GM23338 (cell line): Measurements from ENCODE around the gene SRP68.

Experiments used
- CREB1 ChIP-seq: fragments of 250-450 bp; sonication (Bioruptor Pico); IDR thresholded peaks from 2 replicates; pipeline ENCODE4 v1.5.0; 2020; ENCODE audit warnings: low read depth, mild to moderate bottlenecking, moderate library complexity
- EZH2 ChIP-seq: fragments of 200-600 bp; sonication (generic); IDR thresholded peaks from one replicate; pipeline ENCODE4 v1.8.0; 2017; ENCODE audit warnings: antibody characterized with exemption, mild to moderate bottlenecking, low read depth; ENCODE audit not compliant: unreplicated experiment
- EZH2phosphoT487 ChIP-seq: fragments of 200-600 bp; sonication (generic); IDR thresholded peaks from one replicate; pipeline ENCODE4 v1.8.1; 2018; ENCODE audit warnings: antibody characterized with exemption; ENCODE audit not compliant: unreplicated experiment
- JUNB ChIP-seq: IDR thresholded peaks from one replicate; pipeline ENCODE4 v1.6.1; 2016; ENCODE audit warnings: antibody characterized with exemption; ENCODE audit not compliant: unreplicated experiment
- NANOG ChIP-seq: IDR thresholded peaks from 2 replicates; pipeline ENCODE4 v1.6.1; 2016; ENCODE audit warnings: antibody characterized with exemption, borderline replicate concordance
- POLR2AphosphoS5 ChIP-seq: IDR thresholded peaks from 2 replicates; pipeline ENCODE4 v1.6.1; 2016; ENCODE audit warnings: antibody characterized with exemption, low read depth
- STAT1 ChIP-seq: IDR thresholded peaks from one replicate; pipeline ENCODE4 v1.6.1; 2016; ENCODE audit warnings: antibody characterized with exemption; ENCODE audit not compliant: unreplicated experiment
- ZNF114 ChIP-seq: fragments of 250-450 bp; sonication (Bioruptor Pico); IDR thresholded peaks from 2 replicates; pipeline ENCODE4 v1.5.0; 2020; ENCODE audit warnings: mild to moderate bottlenecking, moderate library complexity
- TF ChIP-seq, protein P1 (sequence below), 2 experiments: fragments of 200-600 bp in 1 of 2; sonication (generic) in 1 of 2; conservative IDR thresholded peaks; 2 replicates each; pipeline versions ENCODE4 v1.5.1 to v1.6.1; 2016 to 2017; ENCODE audit warnings: antibody characterized with exemption in 2 of 2, low read depth in 2 of 2, mild to moderate bottlenecking in 2 of 2, moderate library complexity in 1 of 2
- TF ChIP-seq, protein P2 (sequence below): IDR thresholded peaks from one replicate; pipeline ENCODE4 v1.6.1; 2018; ENCODE audit warnings: antibody characterized with exemption; ENCODE audit not compliant: unreplicated experiment
- TF ChIP-seq, protein P3 (sequence below): IDR thresholded peaks from 2 replicates; pipeline ENCODE4 v1.6.1; 2016; ENCODE audit warnings: antibody characterized with exemption
- TF ChIP-seq, protein P4 (sequence below): fragments of 250-450 bp; sonication (Bioruptor Pico); IDR thresholded peaks from 2 replicates; pipeline ENCODE4 v1.5.0; 2020; ENCODE audit warnings: mild to moderate bottlenecking, moderate library complexity

DNA sequence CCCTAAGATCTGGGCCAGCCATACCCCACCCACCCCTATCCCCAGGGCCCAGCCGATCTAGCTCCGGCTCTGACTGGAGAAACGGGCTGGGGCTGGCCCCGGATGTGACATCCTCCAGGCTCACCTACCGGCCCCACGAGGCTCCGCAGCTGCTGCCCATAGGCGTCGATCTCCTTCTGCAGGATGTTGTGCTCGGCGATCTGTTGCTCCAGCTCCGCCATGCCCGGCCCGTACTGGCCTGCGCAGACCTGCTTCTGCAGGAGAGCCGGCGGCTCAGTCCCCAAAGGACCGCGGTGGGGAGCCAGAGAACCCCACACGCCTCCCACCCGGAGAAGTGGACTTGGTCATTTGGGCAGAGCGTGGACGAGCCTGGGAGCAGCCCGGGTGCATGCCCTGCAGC lies 50.0 kb downstream of the SRP68 start:
- TF ChIP-seq, protein P1, sequence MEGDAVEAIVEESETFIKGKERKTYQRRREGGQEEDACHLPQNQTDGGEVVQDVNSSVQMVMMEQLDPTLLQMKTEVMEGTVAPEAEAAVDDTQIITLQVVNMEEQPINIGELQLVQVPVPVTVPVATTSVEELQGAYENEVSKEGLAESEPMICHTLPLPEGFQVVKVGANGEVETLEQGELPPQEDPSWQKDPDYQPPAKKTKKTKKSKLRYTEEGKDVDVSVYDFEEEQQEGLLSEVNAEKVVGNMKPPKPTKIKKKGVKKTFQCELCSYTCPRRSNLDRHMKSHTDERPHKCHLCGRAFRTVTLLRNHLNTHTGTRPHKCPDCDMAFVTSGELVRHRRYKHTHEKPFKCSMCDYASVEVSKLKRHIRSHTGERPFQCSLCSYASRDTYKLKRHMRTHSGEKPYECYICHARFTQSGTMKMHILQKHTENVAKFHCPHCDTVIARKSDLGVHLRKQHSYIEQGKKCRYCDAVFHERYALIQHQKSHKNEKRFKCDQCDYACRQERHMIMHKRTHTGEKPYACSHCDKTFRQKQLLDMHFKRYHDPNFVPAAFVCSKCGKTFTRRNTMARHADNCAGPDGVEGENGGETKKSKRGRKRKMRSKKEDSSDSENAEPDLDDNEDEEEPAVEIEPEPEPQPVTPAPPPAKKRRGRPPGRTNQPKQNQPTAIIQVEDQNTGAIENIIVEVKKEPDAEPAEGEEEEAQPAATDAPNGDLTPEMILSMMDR (conservative IDR thresholded peaks at IDR 0.05; ENCODE audit: low read depth in 2 of 2) = no peak
- TF ChIP-seq CREB1 (no peak), POLR2AphosphoS5 (no peak), EZH2phosphoT487 (no peak), EZH2 (no peak), STAT1 (no peak), JUNB (no peak), ZNF114 (no peak), NANOG (no peak)
- TF ChIP-seq, protein P2, sequence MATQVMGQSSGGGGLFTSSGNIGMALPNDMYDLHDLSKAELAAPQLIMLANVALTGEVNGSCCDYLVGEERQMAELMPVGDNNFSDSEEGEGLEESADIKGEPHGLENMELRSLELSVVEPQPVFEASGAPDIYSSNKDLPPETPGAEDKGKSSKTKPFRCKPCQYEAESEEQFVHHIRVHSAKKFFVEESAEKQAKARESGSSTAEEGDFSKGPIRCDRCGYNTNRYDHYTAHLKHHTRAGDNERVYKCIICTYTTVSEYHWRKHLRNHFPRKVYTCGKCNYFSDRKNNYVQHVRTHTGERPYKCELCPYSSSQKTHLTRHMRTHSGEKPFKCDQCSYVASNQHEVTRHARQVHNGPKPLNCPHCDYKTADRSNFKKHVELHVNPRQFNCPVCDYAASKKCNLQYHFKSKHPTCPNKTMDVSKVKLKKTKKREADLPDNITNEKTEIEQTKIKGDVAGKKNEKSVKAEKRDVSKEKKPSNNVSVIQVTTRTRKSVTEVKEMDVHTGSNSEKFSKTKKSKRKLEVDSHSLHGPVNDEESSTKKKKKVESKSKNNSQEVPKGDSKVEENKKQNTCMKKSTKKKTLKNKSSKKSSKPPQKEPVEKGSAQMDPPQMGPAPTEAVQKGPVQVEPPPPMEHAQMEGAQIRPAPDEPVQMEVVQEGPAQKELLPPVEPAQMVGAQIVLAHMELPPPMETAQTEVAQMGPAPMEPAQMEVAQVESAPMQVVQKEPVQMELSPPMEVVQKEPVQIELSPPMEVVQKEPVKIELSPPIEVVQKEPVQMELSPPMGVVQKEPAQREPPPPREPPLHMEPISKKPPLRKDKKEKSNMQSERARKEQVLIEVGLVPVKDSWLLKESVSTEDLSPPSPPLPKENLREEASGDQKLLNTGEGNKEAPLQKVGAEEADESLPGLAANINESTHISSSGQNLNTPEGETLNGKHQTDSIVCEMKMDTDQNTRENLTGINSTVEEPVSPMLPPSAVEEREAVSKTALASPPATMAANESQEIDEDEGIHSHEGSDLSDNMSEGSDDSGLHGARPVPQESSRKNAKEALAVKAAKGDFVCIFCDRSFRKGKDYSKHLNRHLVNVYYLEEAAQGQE = no peak
- TF ChIP-seq, protein P3, sequence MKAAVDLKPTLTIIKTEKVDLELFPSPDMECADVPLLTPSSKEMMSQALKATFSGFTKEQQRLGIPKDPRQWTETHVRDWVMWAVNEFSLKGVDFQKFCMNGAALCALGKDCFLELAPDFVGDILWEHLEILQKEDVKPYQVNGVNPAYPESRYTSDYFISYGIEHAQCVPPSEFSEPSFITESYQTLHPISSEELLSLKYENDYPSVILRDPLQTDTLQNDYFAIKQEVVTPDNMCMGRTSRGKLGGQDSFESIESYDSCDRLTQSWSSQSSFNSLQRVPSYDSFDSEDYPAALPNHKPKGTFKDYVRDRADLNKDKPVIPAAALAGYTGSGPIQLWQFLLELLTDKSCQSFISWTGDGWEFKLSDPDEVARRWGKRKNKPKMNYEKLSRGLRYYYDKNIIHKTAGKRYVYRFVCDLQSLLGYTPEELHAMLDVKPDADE = no peak
- TF ChIP-seq, protein P4, sequence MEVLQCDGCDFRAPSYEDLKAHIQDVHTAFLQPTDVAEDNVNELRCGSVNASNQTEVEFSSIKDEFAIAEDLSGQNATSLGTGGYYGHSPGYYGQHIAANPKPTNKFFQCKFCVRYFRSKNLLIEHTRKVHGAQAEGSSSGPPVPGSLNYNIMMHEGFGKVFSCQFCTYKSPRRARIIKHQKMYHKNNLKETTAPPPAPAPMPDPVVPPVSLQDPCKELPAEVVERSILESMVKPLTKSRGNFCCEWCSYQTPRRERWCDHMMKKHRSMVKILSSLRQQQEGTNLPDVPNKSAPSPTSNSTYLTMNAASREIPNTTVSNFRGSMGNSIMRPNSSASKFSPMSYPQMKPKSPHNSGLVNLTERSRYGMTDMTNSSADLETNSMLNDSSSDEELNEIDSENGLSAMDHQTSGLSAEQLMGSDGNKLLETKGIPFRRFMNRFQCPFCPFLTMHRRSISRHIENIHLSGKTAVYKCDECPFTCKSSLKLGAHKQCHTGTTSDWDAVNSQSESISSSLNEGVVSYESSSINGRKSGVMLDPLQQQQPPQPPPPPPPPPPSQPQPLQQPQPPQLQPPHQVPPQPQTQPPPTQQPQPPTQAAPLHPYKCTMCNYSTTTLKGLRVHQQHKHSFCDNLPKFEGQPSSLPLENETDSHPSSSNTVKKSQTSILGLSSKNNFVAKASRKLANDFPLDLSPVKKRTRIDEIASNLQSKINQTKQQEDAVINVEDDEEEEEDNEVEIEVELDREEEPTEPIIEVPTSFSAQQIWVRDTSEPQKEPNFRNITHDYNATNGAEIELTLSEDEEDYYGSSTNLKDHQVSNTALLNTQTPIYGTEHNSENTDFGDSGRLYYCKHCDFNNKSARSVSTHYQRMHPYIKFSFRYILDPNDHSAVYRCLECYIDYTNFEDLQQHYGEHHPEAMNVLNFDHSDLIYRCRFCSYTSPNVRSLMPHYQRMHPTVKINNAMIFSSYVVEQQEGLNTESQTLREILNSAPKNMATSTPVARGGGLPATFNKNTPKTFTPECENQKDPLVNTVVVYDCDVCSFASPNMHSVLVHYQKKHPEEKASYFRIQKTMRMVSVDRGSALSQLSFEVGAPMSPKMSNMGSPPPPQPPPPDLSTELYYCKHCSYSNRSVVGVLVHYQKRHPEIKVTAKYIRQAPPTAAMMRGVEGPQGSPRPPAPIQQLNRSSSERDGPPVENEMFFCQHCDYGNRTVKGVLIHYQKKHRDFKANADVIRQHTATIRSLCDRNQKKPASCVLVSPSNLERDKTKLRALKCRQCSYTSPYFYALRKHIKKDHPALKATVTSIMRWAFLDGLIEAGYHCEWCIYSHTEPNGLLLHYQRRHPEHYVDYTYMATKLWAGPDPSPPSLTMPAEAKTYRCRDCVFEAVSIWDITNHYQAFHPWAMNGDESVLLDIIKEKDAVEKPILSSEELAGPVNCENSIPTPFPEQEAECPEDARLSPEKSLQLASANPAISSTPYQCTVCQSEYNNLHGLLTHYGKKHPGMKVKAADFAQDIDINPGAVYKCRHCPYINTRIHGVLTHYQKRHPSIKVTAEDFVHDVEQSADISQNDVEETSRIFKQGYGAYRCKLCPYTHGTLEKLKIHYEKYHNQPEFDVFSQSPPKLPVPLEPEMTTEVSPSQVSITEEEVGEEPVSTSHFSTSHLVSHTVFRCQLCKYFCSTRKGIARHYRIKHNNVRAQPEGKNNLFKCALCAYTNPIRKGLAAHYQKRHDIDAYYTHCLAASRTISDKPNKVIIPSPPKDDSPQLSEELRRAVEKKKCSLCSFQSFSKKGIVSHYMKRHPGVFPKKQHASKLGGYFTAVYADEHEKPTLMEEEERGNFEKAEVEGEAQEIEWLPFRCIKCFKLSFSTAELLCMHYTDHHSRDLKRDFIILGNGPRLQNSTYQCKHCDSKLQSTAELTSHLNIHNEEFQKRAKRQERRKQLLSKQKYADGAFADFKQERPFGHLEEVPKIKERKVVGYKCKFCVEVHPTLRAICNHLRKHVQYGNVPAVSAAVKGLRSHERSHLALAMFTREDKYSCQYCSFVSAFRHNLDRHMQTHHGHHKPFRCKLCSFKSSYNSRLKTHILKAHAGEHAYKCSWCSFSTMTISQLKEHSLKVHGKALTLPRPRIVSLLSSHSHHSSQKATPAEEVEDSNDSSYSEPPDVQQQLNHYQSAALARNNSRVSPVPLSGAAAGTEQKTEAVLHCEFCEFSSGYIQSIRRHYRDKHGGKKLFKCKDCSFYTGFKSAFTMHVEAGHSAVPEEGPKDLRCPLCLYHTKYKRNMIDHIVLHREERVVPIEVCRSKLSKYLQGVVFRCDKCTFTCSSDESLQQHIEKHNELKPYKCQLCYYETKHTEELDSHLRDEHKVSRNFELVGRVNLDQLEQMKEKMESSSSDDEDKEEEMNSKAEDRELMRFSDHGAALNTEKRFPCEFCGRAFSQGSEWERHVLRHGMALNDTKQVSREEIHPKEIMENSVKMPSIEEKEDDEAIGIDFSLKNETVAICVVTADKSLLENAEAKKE (CRISPR knock-in tag) = no peak
